ENCODE data around the gene PRAMEF20.
"Not testable (repeated sequence)": the region's sequence is repeated elsewhere in the genome, so short reads cannot be mapped to it uniquely, and the experiment has no call there.

DNA sequence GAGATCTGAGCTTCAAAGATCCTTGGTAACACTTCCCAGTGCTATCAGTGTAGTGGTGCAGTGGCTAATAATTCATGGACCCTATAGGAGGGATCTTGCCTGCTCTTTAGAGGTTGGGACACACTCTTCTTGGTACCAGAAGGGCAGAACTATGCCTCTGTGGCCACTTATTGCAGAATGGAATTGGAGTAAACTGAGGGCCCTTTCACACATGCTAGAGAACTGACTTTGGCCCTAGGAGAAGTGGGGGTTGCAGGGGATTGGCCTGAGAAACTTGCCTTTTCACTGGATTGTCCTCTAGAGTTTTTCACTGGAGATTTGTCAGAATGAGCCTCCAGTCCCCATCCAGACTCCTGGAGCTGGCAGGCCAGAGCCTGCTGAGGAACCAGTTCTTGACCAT is 20.9 kb upstream of the PRAMEF20 start, which contains the start of gene PRAMEF17:
- not testable (repeated sequence) for TF ChIP-seq POLR2A, CTCF (IDR thresholded peaks at IDR 0.05)

Data from body of pancreas (tissue), 4 donors.